HG03558 (cell line): ENCODE measurements around the gene MCM9.
"Not testable (repeated sequence)": the region's sequence is repeated elsewhere in the genome, so short reads cannot be mapped to it uniquely, and the experiment has no call there.

Experiments
- ATAC-seq: cut with Tn5 transposase; IDR thresholded peaks from one replicate; pipeline ENCODE4 v1.9.1; 2021; ENCODE audit warnings: moderate number of reproducible peaks; ENCODE audit not compliant: unreplicated experiment; ENCODE audit errors: extremely low read depth

MCM9 gene

DNA sequence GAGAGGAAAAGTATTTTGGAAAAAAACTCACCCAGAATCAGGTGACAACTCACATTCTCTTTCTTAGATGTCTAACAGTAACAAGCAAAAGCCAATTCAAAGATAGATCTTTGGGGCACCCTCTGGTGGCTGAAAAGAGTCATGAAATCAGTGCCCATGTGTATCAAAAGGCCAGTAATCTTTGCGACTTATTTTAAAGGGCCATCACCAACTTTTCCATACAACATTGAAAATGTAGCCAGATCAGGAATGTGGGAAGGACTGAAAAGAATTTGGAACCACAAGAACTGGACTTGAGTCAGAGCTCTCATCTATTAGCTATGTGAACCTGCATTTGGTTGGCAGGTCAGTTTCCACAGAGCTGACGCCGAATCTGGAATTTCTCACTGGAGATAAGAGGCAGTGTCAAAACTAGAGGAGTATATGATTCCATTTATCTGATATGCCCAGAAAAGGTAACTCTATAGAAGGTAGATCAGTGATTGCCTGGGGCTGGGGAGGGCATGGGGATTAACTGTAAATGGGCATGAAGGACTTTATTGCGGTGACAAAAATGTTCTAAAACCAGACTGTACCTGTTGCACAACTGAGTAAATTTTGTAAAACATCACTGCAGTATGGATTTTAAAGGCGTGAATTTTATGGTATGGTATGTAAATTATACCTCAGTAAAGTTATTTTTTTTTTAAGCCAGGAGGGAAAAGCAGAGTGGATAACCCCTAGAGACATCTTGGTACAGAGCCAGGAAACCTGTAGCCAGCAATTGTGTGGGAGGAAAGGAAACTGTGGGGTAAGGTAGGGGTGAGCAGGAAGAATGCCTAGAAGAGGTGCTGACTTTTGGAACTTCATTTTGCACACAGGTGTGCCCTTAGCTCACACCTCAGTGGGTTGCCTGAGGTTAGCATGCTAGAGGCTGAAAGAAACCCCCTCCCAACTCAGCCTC is 158.1 kb downstream of the MCM9 start:
- peak; percentile 67 for ATAC-seq

DNA sequence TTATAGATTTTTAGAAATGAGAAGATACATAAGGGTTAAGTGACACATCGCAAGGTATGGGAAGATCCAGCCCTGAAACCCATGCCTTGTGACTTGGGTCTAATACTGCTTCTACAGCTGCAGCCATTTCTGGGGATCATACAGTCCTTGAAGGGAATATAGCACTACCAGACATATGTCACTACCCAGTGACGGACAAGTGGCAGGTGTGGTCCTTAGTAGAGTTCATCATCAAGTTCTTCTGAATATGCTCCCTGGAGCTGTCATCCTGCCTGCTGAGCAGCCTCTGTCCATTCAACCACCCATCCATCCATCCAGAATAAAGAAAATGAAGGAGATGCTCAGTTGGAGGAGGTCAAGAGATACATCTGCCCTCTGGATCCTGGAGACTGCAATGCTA is 159.6 kb downstream of the MCM9 start:
- ATAC-seq: no peak

DNA sequence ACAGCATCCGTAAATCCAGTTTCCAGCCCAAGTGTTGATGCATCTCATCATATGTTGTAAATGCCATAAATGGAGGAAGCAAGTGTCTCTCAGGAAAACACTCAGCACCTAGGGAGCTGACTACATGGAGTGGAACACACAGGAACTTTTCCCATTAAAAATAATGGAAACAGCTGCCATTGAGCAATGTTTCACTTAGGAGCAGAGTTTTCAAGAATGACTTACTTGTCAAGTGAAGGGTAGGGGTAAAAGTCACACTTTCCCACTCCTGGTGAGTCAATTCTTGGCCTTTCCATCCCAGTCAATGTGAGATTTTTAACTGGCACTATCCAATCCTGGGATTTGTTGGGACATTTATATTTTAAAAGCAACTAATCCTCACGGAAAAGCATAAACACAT is 160.4 kb downstream of the MCM9 start:
- no peak for ATAC-seq

DNA sequence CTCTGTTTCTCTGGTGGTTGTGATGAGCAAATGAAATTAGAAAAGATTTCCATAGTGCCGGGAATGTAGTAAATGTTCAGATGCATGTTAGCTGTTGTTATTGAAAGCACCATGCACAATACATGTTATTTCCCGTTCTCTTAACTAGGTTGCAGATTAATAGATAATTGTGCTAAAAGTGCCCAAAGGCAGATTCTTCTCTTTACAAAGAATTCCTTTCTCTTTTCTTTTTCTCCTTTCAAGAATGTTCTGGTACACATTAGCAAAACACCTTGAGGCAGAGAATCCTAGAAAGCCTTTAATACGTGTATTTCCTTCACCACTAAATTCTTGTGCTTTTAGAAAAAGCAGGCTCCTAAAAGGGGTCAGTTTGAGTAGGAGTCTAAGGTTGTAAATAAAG is 162.1 kb downstream of the MCM9 start:
- ATAC-seq: no peak

GRCh38 chr6:118771253-118771652 is 163.7 kb downstream of the MCM9 start:
- no peak for ATAC-seq

- no peak for ATAC-seq
Measured at GRCh38 chr6:118770835-118771234, 164.1 kb downstream of the MCM9 start.

- no peak for ATAC-seq
Measured at GRCh38 chr6:118770112-118770788, 164.7 kb downstream of the MCM9 start.

- no peak for ATAC-seq
Measured at GRCh38 chr6:118768904-118769325, 166.0 kb downstream of the MCM9 start.

DNA sequence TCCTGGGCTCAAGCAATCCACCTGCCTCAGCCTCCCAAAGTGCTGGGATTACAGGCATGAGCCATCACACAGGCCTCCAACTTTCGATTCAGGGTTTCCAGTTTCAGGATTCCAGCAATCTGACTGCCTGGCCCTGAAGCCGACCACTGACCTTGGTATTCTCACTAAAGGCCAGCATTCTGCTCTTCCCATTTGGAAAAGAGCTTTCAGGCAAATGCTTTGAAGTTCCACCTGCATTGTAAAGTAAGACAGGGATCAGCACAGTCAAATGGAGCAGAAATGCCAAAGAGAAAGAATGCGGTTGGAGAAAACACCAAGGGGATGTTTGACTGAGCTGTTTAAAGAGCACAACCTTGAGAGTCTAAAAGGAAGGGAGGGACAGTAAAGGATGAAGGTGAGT is 166.5 kb downstream of the MCM9 start:
- no peak for ATAC-seq

DNA sequence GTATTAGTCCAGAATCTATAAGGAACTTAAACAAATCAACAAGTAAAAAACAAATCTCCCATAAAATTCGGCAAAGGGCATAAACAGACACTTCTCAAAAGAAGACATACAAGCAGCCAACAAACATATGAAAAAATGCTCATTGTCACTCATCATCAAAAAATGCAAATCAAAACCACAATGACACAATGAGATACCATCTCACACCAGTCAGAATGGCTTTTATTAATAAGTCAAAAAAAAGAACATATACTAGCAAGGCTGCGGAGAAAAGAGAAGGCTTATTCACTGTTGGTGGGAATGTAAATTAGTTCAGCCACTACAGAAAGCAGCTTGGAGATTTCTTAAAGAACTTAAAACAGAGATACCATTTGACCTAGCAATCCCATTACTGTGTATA is 169.6 kb downstream of the MCM9 start:
- ATAC-seq: not testable (repeated sequence)

- no peak for ATAC-seq
Measured at GRCh38 chr6:118764766-118765165, 170.2 kb downstream of the MCM9 start.
